Suprapubic skin (tissue), 3 donors: ENCODE results near the gene EPB41L5.

ENCODE experiments used
- EP300 ChIP-seq: sonication (generic); formaldehyde crosslinking; IDR thresholded peaks from one replicate; pipeline ENCODE4 v1.6.1; 2017; ENCODE audit warnings: antibody characterized with exemption
- TF ChIP-seq, protein P1 (sequence below), 2 donors: fragments of 200-600 bp in 1 of 2; fragments of 450-650 bp in 1 of 2; sonication (generic) in 1 of 2; IDR thresholded peaks; one replicate each; pipeline ENCODE4 v1.5.1; 2016 to 2019; ENCODE audit warnings: antibody characterized with exemption in 2 of 2, mild to moderate bottlenecking in 1 of 2, moderate library complexity in 1 of 2

GRCh38 chr2:120218181-120218580 lies 205.3 kb downstream of the EPB41L5 start:
- TF ChIP-seq, protein P1, sequence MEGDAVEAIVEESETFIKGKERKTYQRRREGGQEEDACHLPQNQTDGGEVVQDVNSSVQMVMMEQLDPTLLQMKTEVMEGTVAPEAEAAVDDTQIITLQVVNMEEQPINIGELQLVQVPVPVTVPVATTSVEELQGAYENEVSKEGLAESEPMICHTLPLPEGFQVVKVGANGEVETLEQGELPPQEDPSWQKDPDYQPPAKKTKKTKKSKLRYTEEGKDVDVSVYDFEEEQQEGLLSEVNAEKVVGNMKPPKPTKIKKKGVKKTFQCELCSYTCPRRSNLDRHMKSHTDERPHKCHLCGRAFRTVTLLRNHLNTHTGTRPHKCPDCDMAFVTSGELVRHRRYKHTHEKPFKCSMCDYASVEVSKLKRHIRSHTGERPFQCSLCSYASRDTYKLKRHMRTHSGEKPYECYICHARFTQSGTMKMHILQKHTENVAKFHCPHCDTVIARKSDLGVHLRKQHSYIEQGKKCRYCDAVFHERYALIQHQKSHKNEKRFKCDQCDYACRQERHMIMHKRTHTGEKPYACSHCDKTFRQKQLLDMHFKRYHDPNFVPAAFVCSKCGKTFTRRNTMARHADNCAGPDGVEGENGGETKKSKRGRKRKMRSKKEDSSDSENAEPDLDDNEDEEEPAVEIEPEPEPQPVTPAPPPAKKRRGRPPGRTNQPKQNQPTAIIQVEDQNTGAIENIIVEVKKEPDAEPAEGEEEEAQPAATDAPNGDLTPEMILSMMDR (IDR thresholded peaks at IDR 0.05): no peak
- no peak for TF ChIP-seq EP300
